GM19324 (cell line): ENCODE measurements around the gene KCTD1.

Experiments
- ATAC-seq: cut with Tn5 transposase; IDR thresholded peaks from one replicate; pipeline ENCODE4 v1.9.1; 2021; ENCODE audit warnings: mild to moderate bottlenecking, moderate library complexity; ENCODE audit not compliant: unreplicated experiment, low FRiP score

KCTD1 gene

DNA sequence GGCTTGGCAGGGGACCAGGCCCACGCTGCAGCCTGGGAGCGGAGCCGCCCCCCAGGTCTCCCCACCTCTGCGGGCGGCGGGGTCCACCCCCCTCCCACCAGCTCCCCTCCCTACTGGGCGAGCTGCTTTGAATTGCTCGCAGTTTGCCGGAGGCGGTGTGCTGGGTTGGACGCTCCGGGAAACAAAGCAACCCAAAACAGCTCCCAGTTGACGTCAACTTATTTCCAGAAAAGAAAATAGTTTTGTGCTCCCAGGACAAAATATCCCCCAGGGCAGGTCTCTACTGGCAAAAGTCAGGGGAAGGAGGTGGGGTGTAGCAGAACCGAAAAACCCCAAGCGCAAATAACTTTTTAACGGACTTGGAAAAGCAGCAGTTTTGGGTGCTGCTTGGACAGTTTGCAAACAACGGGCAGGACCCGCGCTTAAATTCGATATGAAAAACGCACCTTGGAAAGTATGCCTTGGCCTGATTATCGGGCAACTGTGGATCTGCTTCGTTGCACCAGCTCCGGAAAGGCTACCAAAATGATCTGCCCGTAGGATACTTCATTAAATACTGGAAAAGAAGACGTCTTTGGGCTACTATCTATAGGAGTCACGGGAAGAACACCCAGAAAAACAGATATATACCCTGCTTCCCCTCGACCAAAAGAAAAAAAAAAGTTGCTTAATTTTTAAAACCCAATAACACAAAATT is 2.8 kb upstream of the KCTD1 start:
- no peak for ATAC-seq

DNA sequence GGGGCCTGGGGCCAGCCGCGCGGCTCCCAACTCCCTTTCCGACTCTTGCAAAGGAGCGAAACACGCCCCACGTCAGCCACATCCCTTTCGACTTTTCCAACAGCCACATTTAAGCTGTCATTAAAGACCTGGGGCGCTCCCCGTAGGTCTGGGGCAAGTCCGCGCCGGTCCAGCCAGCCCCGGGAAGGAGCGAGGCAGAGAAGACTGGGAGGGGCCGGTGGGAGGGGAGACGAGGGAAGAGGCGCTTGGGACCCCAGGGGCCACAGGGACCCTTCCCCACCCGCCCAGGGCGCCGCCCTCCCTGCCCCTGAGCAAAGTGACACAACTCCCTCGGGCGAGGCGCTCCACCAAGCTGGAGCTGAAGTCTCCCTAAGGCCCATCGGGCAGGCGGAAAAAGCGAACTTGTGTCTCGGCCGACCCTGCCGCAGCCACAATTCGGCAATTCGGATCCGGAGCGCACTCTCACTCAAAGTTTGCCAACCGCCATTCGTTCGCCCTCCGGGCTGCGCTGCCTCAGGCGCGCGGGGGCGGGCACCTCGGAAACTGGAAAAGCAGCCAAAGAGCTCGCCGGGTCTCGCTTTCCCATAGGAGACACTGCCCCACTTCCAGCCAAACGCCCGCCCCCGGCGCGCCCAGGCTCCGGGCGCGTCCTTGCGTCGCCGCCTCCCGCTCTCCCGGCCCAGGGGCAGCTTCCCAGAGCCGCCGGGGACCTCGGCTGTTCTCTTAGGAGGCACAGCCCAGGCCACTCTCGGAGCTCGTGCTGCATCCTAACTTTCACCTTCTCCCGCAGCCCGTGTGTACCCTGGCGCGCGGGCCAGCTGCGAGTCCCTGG is 1.1 kb upstream of the KCTD1 start:
- no peak for ATAC-seq

DNA sequence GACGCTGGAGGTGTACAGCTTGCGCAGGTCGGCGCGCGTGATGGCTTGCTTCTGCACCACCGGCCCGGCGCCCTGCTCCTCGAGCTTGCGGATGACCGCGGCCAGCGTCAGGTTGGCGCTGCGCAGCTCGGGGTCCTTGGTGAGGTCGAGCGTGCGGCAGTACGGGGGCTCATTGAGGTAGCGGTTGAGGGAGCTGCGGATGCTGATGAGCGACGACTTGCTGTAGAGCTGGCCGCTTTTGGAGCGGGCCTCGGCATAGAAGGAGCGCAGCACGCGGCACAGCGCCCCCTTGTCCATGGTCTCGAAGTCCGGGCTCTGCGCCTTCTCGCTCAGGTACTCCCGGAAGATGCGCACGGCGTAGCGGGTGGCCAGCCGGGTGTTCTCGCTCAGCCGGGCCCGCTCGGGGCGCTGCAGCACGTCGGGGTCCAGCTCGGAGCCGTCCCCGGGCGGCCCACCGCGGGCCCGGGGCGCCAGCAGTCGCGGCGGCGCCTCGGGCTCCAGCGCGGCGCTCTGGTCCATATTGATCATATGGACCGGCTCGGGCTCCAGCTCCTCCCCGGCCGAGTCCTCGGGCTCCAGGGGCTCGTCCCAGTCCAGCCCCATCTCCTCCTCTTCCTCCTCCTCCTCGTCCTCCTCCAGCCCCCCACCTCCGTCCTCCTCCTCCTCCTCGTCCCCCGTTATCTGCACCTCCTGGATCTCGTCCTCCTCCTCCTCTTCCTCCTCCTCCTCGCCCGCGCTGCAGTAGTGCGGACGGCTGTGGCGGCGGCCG is 523 bp downstream of the KCTD1 start:
- peak; percentile 51 for ATAC-seq

DNA sequence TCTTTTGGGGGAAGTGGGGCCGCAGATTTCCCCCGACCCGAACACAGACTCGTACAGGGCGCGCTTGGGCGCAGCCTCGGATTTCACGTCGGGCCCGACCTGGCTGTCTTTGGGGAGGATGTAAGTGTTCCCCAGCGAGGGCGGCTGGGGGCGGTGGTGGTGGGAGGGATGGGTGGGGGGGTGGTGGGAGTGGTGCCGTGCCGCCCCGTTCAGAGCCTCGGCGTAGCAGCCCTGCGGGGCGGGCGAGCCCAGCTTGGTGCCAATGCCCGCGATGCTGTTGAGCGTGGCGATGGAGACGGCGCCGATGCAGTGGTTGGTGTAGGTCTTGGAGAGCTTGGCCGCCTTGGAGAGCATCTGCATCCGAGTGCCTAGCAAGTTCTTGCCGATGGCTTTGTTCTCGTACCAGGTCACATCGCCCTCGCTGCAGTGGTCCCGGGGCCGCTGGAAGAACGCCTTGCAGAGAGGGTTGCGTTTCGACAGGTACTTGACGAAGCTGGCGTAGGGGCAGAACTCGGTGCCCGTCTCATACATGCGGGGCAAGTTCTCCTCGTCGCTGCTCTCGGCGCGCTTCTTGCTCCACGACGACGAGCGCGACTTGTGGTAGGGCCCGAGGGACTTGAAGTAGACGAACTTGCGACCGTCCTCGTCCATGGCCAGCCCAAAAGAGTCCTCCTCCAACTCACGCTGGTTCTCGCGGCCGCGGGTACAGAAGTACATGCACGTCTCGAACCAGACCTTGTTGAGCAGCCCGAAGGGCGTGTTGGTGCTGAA is 1.3 kb downstream of the KCTD1 start:
- ATAC-seq = no peak

DNA sequence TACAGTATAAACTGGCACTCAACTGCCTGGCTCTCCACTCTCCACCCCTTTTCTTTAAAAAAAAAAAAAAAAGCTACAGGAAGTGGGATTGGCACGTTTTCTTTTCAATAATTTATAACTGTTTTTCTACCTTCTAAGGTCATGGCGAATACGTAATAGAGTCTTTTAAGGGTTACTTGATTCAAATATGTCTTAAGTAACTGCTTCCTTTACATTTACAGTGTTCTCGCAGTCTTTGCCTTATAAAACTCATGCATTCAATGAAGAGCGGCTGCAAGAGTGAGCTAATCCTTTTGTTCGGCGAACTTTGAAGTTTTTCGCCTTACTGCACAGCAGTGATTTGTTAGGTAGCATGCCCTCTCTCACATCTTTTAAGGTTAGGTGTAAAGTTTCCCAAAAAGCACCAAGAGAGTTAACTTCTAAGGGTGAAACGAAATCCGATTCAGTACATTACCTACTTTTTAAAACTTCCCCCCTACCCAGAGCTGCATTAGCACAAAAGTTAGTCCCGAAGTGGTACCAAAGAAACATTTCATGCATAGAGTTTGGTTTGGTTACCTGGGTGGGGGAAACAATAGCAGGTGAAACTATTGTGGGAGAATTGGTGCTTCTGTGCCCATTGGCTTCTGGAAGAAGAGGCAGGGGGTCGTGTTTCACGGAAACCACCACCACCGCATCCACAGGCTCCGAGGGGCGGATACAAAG is 2.0 kb downstream of the KCTD1 start:
- ATAC-seq = no peak

DNA sequence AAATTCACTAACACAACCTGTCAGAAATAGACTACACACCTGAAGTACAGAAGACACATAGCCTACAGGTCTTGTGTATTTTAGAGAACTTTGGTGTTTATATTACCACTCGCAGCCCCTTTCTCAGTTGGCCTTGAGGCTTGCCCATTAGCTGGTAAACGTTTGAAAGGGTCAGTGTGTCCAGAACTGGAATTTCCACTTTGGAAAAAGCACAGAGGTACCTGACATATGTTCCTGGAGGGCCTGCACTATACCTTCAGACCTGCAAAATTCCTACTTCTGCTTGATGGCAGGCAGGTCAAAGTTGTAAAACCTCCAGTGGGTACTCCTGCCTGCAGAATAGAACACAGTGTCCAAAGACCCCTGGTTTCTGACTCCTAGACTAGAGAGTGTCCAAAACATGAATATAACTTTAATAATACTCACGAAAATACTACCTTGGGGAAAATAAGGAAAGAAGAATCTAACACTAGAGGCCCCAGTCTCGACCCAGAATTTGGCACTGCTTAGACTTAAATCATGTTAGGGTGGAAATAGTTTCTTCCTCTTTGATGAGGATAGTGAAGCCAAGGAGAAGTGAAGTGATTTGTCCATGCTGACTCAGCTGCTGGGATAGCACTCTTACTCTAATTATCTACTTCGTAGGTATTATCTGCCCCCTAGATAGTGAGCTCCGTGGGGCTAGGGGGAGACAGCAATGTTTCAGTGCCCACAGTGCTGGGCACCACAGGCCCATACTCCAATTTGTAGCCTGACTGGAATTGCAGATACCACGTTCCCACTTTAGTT is 2.8 kb downstream of the KCTD1 start:
- ATAC-seq = no peak

DNA sequence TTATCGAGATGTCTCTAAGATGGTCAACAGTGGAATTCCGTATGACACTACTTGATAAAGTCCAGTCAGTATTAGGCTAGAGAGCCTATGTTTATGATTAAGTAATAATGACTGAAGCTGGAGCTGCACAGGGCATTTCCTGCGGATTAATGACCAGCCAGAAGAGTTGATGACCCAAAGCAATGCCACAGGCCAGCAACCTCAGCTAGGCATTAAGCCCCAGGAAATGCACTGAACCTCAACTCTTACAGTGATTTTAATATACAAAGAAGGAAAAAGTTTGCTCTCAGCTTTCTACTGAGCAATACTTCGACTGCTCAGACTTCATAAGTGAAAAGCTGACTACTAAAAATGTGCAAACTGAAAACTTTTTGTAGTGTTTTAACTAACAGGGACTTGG is 3.9 kb downstream of the KCTD1 start:
- no peak for ATAC-seq

DNA sequence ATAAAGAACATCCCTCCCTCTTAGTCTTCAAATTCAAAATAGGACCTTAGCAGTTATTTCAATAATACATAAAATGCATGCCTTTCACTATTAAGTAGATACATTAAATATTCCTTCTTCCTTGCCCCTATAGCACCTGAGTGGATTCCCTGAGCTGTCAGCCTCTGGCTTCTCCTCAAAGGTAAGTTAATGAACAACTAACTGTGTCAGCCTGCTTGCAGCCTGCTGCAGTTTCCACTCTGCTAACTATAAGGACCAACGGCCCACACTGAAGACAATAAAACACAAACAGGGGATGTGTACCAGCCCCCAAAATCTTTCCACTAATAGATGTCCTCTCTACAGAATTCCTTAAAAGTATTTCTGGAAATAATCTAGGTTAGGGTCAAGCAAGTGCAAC is 5.0 kb downstream of the KCTD1 start:
- ATAC-seq = no peak

DNA sequence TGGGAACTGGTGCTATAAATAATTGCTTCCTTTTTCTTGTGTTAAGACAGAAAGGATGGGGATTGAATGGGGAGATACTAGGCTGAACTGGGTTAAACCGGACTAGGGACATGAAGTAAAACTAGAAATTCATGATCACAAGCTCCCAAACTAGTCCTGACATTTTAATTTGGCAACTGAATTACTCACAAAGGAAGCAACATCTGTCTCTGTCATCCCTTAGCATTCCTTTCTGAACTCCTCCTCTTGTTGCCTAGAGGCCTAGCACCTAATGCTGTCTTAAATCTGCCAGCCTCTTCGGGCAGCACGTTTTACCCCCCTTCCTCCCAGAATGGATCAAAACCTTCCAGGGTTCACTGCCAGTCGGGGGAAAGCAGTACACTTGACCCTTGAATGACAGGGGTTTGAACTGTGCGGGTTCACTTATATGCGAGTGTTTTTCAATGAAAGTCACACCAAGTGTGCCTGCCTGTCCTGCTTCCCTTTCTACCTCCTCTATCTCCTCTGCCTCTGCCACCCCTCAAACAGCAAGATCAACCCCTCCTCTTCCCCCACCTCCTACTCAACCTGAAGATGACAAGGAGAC is 8.2 kb downstream of the KCTD1 start:
- ATAC-seq = no peak

DNA sequence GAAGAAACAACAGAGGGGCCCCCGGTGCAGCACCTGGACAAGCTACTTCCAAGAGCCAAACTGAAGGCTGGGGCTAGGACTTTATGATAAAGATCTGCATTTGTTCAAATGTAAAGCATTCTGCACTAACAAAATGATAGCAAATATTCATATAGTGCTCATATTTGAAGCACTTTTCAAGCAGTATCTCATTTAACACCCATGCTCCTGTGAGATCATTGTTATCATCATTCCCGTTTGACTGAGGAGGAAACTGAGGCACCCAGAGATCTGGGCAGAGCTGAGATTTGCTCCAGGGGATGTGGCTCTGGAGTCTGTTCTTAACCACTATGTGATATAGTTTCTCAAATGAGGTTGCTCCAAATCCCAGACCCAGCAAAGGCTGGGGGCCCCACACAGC is 9.8 kb downstream of the KCTD1 start:
- ATAC-seq = no peak

DNA sequence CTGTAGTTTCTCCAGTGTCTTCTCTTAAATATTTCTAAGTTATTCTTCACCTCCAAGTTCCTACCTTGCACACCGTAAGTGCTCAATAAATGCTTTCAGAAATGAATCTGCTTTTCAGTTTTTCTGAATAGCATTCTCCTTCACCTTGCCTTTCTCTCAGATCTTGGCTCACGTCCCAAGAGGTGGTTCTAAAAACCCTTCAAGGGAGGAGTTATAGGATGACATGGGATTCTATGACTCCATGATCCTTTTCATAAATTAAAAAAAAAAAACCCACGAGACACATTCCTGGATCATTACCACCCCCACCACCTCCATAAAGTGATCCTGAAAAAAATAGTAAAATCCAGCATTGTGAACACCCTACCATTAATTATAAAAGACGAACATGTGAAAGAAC is 11.7 kb downstream of the KCTD1 start:
- ATAC-seq = no peak

DNA sequence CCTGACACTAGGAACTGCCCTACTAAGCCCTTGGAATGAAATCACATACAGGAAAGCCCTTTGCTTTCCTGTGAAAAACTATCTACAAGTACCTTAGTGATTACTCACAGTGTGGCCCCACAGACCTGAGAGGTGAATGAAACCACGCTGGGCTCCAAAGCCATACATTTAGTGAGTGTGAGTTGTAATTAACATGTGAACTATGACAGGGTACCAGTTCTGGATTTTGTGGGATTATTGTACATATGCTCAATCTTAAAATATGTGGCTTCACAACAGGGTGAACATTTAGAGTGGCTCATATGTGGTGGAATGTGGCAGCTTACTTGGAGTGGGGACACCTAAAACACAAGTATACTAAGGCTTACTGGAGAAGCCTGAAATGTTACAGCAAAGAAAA is 12.3 kb downstream of the KCTD1 start:
- no peak for ATAC-seq

DNA sequence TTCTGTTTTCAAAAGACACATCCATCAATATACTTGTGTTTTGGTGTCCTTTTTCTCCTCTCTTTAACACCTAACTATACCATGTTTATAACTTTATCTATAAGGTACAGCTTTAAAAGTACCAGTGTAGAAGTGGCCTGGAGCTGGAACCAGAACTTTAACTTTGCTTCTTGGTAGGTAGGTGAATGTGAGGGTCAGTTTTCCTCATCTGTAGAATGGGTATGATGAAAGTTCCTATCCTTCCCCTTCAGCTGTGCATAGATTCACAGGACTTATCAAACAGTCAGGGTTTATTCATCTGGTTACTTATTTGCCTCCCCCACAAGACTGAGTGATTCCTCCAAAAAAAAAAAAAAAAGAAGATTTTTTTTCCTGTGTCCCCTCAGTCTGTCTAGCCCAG is 12.7 kb downstream of the KCTD1 start:
- no peak for ATAC-seq

DNA sequence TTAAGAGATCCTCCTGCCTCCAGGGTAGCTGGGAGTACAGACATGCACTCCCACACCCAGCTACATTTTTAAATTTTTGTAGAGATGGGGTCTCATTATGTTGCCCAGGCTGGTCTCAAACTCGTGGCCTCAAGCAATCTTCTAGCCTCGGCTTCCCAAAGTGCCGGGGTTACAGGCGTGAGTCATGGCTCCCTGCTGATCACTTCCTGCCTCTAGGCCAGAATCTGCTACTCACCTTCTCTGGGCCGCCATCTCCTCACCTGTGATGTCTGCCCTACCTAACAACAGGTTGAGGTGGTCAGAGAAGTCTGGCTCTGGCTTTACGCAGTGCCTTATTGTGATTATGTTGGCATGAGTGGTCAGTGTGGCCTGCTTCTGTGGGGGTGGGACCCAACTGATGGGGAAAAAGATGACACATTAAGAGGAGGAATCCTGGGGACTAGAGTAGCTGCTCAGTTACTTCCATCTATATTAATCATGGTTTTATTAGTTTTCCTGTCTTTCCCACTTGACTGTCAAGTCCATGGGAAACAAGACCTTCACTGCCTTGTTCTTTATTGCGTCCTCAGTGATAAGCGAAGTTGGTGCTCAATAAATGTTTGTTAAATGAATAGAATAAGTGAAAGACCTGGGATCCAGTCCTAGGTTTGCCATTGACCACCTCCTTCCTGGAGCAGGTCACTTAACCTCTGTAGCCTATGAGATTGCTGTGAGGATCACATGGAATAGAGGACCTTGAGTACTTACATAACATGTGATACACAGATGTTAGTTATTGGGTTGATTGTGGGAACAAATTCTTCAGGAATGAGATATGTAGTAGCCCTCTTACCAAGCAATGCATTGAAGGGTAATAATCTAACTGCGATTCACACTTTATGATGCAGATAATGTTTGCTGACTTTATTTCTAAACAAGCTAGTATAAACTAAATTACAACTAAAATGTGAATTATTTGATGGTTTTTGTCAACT is 15.7 kb downstream of the KCTD1 start:
- ATAC-seq = no peak

DNA sequence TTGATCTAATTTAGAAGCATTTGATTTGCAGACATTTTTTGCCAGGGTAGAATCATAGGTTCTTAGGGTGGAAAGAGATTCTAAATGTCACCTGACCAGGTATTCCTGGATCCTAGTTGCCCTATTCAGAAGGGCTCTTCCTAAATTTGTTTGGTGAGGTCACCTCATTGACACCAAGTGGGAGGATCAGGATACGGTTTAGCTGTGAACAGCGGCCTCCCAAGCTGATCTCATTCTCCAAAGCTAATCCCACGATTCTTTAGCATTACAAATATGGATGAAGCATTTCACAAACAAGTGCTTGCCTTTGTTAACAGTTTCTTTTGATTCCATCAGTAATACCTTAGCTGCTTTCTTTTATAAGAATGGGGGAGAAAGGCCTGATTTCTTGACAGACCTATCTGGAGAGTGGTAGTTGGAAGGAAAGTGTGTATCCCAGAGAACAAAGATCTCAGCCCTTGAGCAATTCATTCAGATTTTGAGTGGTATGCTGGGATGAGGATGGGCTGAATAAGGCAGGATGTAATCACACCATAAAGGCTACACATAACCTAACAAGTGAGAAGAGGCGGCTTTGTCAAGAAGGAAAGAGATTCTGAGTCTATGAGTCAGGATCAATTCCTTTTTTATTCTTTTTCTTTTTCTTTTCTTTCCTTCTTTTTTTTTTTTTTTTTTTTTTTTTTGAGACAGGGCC is 16.6 kb downstream of the KCTD1 start:
- ATAC-seq = no peak

DNA sequence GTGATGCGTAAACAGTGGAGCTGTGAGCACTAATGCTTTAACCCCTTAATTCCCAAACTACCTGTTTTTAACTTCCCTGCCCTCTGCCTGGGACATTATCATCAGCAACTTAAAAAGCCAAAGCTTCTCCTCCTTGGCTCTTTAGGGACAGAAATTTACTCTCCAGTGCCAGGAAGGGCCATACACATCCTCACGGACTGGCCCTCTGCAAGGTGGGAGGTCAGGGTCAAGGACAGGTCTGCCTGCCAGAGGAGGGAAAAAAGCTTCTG is 21.5 kb downstream of the KCTD1 start:
- ATAC-seq = no peak

DNA sequence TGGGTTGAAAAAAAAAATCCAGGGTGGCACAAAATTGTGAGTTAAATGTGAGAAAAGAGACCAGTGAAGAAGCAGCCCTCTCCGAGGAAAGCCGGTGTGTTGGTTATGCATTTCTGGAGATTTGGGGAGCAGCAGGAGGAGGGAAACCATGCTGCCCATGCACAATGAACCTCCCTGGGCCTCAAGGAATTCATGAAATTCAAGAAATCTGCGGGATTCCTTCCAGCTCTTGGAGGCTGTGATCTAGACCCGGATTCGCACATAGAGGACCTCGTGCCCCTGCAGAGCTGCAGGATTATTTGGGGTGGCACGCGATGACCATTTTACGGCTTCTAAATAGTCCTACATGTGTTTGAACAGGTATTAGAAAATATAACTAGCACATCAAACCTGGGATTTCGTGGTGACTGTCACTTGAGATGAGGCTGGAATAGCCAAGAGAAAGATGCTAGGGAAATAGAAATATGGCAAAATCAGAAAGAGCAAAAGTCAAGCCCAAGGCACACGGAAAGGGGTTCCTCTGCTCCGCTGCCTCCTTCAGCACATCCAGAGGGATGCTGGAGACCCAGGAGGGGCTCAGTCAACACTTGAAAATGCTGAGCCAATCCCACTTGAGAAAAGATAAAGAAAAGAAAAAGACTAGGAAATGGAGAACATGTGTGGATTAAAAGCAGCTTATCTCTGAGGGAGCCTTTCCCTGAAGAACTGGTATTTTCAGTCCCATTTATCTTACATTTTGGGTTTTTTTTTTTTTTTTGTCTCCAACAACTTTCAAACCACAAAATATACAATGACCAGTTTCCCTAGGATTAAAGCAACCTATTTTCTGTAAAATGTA is 22.0 kb downstream of the KCTD1 start:
- ATAC-seq = no peak
